ENCODE measurements around the gene FAM3A.

Gene FAM3A

GRCh38 chrX:154534526-154535322, 18.7 kb upstream of the FAM3A start:
- TF ChIP-seq GATA2 (IDR thresholded peaks at IDR 0.05; ENCODE audit: low read depth, low read length): no peak
- no peak for TF ChIP-seq GATA3 (IDR thresholded peaks at IDR 0.05; ENCODE audit: low read depth, low read length)

- TF ChIP-seq GATA3 (IDR thresholded peaks at IDR 0.05; ENCODE audit: low read depth, low read length): no peak
- no peak for TF ChIP-seq GATA2 (IDR thresholded peaks at IDR 0.05; ENCODE audit: low read depth, low read length)
Measured at GRCh38 chrX:154532690-154533089, 16.7 kb upstream of the FAM3A start.

GRCh38 chrX:154531626-154532025, 15.6 kb upstream of the FAM3A start:
- TF ChIP-seq GATA2 (IDR thresholded peaks at IDR 0.05; ENCODE audit: low read depth, low read length) (no peak), GATA3 (IDR thresholded peaks at IDR 0.05; ENCODE audit: low read depth, low read length) (no peak)

- TF ChIP-seq GATA2 (IDR thresholded peaks at IDR 0.05; ENCODE audit: low read depth, low read length) (no peak), GATA3 (IDR thresholded peaks at IDR 0.05; ENCODE audit: low read depth, low read length) (no peak)
Measured at GRCh38 chrX:154530286-154530685, 14.3 kb upstream of the FAM3A start.

GRCh38 chrX:154529206-154529612, 13.2 kb upstream of the FAM3A start:
- no peak for TF ChIP-seq GATA3 (IDR thresholded peaks at IDR 0.05; ENCODE audit: low read depth, low read length)
- TF ChIP-seq GATA2 (IDR thresholded peaks at IDR 0.05; ENCODE audit: low read depth, low read length): no peak

GRCh38 chrX:154526901-154527675, 11.1 kb upstream of the FAM3A start:
- TF ChIP-seq GATA3 (IDR thresholded peaks at IDR 0.05; ENCODE audit: low read depth, low read length) (no peak), GATA2 (IDR thresholded peaks at IDR 0.05; ENCODE audit: low read depth, low read length) (no peak)

GRCh38 chrX:154525606-154526490, 9.8 kb upstream of the FAM3A start:
- TF ChIP-seq GATA3 (IDR thresholded peaks at IDR 0.05; ENCODE audit: low read depth, low read length) (no peak), GATA2 (IDR thresholded peaks at IDR 0.05; ENCODE audit: low read depth, low read length) (no peak)

- TF ChIP-seq GATA3 (IDR thresholded peaks at IDR 0.05; ENCODE audit: low read depth, low read length): no peak
- no peak for TF ChIP-seq GATA2 (IDR thresholded peaks at IDR 0.05; ENCODE audit: low read depth, low read length)
Measured at GRCh38 chrX:154519389-154519788, 3.4 kb upstream of the FAM3A start.

- TF ChIP-seq GATA2 (IDR thresholded peaks at IDR 0.05; ENCODE audit: low read depth, low read length) (no peak), GATA3 (IDR thresholded peaks at IDR 0.05; ENCODE audit: low read depth, low read length) (no peak)
Measured at GRCh38 chrX:154517101-154517781, 1.2 kb upstream of the FAM3A start.

GRCh38 chrX:154516656-154517100, 646 bp upstream of the FAM3A start:
- TF ChIP-seq GATA3 (IDR thresholded peaks at IDR 0.05; ENCODE audit: low read depth, low read length): no peak
- TF ChIP-seq GATA2 (IDR thresholded peaks at IDR 0.05; ENCODE audit: low read depth, low read length): no peak

- no peak for TF ChIP-seq GATA3 (IDR thresholded peaks at IDR 0.05; ENCODE audit: low read depth, low read length)
- TF ChIP-seq GATA2 (IDR thresholded peaks at IDR 0.05; ENCODE audit: low read depth, low read length): no peak
Measured at GRCh38 chrX:154515090-154515965, 704 bp downstream of the FAM3A start.

GRCh38 chrX:154513716-154514115, 2.3 kb downstream of the FAM3A start:
- TF ChIP-seq GATA3 (IDR thresholded peaks at IDR 0.05; ENCODE audit: low read depth, low read length): no peak
- TF ChIP-seq GATA2 (IDR thresholded peaks at IDR 0.05; ENCODE audit: low read depth, low read length): no peak
